ENCODE measurements around the gene SPANXC.

GRCh38 chrX:141258080-141258479 lies 15.8 kb upstream of the SPANXC start:
- TF ChIP-seq SP1 (IDR thresholded peaks at IDR 0.05) (no peak), CTCF (IDR thresholded peaks at IDR 0.05; ENCODE audit: low read depth, low read length, missing input control) (no peak), EGR1 (IDR thresholded peaks at IDR 0.05; ENCODE audit: low read depth in 2 of 2) (no peak), RAD21 (IDR thresholded peaks at IDR 0.05) (no peak), GABPA (IDR thresholded peaks at IDR 0.05 in 1 of 2, conservative IDR thresholded peaks at IDR 0.05 in 1 of 2) (no peak), TAF1 (conservative IDR thresholded peaks at IDR 0.05) (no peak), YY1 (IDR thresholded peaks at IDR 0.05) (no peak), ZBTB33 (IDR thresholded peaks at IDR 0.05) (no peak)
- TF ChIP-seq, protein P1, sequence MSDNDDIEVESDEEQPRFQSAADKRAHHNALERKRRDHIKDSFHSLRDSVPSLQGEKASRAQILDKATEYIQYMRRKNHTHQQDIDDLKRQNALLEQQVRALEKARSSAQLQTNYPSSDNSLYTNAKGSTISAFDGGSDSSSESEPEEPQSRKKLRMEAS (IDR thresholded peaks at IDR 0.05), result no peak
- TF ChIP-seq, protein P2, sequence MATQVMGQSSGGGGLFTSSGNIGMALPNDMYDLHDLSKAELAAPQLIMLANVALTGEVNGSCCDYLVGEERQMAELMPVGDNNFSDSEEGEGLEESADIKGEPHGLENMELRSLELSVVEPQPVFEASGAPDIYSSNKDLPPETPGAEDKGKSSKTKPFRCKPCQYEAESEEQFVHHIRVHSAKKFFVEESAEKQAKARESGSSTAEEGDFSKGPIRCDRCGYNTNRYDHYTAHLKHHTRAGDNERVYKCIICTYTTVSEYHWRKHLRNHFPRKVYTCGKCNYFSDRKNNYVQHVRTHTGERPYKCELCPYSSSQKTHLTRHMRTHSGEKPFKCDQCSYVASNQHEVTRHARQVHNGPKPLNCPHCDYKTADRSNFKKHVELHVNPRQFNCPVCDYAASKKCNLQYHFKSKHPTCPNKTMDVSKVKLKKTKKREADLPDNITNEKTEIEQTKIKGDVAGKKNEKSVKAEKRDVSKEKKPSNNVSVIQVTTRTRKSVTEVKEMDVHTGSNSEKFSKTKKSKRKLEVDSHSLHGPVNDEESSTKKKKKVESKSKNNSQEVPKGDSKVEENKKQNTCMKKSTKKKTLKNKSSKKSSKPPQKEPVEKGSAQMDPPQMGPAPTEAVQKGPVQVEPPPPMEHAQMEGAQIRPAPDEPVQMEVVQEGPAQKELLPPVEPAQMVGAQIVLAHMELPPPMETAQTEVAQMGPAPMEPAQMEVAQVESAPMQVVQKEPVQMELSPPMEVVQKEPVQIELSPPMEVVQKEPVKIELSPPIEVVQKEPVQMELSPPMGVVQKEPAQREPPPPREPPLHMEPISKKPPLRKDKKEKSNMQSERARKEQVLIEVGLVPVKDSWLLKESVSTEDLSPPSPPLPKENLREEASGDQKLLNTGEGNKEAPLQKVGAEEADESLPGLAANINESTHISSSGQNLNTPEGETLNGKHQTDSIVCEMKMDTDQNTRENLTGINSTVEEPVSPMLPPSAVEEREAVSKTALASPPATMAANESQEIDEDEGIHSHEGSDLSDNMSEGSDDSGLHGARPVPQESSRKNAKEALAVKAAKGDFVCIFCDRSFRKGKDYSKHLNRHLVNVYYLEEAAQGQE (IDR thresholded peaks at IDR 0.05), result no peak
- TF ChIP-seq, protein P3, sequence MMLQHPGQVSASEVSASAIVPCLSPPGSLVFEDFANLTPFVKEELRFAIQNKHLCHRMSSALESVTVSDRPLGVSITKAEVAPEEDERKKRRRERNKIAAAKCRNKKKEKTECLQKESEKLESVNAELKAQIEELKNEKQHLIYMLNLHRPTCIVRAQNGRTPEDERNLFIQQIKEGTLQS (IDR thresholded peaks at IDR 0.05), result no peak

Data from liver (tissue), 3 donors.